B cell (primary cell): ENCODE data around the gene BBX.

Experiments
- EZH2 ChIP-seq: IDR thresholded peaks from 2 replicates; pipeline ENCODE4 v1.6.1; 2012; ENCODE audit warnings: borderline replicate concordance, low read depth, mild to moderate bottlenecking, moderate library complexity, low read length; ENCODE audit not compliant: insufficient read depth, poor library complexity, severe bottlenecking
- TF ChIP-seq, protein P1 (sequence below): fragments of 200-600 bp; IDR thresholded peaks from one replicate; pipeline ENCODE4 v1.8.0; 2022; ENCODE audit warnings: antibody characterized with exemption, mild to moderate bottlenecking

- TF ChIP-seq EZH2, result no peak
- TF ChIP-seq, protein P1, sequence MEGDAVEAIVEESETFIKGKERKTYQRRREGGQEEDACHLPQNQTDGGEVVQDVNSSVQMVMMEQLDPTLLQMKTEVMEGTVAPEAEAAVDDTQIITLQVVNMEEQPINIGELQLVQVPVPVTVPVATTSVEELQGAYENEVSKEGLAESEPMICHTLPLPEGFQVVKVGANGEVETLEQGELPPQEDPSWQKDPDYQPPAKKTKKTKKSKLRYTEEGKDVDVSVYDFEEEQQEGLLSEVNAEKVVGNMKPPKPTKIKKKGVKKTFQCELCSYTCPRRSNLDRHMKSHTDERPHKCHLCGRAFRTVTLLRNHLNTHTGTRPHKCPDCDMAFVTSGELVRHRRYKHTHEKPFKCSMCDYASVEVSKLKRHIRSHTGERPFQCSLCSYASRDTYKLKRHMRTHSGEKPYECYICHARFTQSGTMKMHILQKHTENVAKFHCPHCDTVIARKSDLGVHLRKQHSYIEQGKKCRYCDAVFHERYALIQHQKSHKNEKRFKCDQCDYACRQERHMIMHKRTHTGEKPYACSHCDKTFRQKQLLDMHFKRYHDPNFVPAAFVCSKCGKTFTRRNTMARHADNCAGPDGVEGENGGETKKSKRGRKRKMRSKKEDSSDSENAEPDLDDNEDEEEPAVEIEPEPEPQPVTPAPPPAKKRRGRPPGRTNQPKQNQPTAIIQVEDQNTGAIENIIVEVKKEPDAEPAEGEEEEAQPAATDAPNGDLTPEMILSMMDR, result no peak
These were observed 166.6 kb downstream of the BBX start for GRCh38 chr3:107689355-107689754.
